HCT116 (cell line): ENCODE results near the gene C1QTNF12. TPM values are rescaled to one million over a fixed set of nuclear protein-coding genes. Genes with fewer than 3 reads are reported as not detected.

Experiments
- ATAC-seq: fragments of 200-7000 bp; cut with Tn5 transposase; 2 replicates; pipeline ENCODE4 v1.9.1; 2020; ENCODE audit warnings: mild to moderate bottlenecking, moderate library complexity
- BruUV-seq: library from RNA; stranded (reverse); fragments of 400-500 nt; replicated peaks from 2 replicates; lab custom pipeline; 2021; lab: Mats Ljungman, UMichigan
- CTCF ChIA-PET: fragments of 300-600 bp; sonication (Branson Sonifier 250); formaldehyde crosslinking; loops from one replicate; lab custom pipeline; 2021; ENCODE audit warnings: antibody characterized with exemption; lab: Charles Lee
- POLR2A ChIA-PET: fragments of 300-600, 350-600 bp; sonication (Branson Sonifier 250); formaldehyde crosslinking; loops from one replicate; lab custom pipeline; 2021; ENCODE audit warnings: antibody characterized with exemption; lab: Charles Lee
- RAD21 ChIA-PET, 2 experiments: fragments of 300-600 bp; sonication (Branson Sonifier 250); formaldehyde crosslinking; loops; one replicate each; lab custom pipeline; 2023; ENCODE audit warnings: low total read pairs in 2 of 2; ENCODE audit not compliant: uncharacterized antibody in 2 of 2, unreplicated experiment in 2 of 2, low non-redundant PET in 1 of 2; lab: Charles Lee
- DNase-seq: peaks from one replicate; pipeline ENCODE4 v3.0.0-alpha.2; 2010; ENCODE audit warnings: low read depth, low spot score
- H2AFZ ChIP-seq: fragments of 200-600 bp; shearing (Covaris generic), sonication (generic); 2 replicates; pipeline ENCODE4 v1.6.1; 2017; ENCODE audit warnings: low read depth, mixed run types, mixed read lengths, antibody characterized with exemption, low read length; ENCODE audit not compliant: poor library complexity, severe bottlenecking
- H3K27ac ChIP-seq: 2 replicates; pipeline ENCODE4 v1.5.1; 2012; ENCODE audit warnings: low read depth, low read length
- H3K27me3 ChIP-seq: fragments of 200-600 bp; sonication (generic); 2 replicates; pipeline ENCODE4 v1.6.1; 2016; ENCODE audit warnings: mixed run types, low read length, mixed read lengths; ENCODE audit not compliant: insufficient read depth
- H3K36me3 ChIP-seq, 2 experiments: fragments of 200-500 bp in 1 of 2; fragments of 200-600 bp in 1 of 2; sonication (Bioruptor generic) in 1 of 2; sonication (generic) in 1 of 2; 2 replicates each; pipeline versions ENCODE4 v1.5.1 to v1.6.1; 2014 to 2016; ENCODE audit warnings: low read length in 2 of 2, inconsistent platforms in 1 of 2, mixed read lengths in 1 of 2, mixed run types in 1 of 2; ENCODE audit not compliant: insufficient read depth in 2 of 2, control insufficient read depth in 1 of 2
- H3K4me1 ChIP-seq, 2 experiments: fragments of 200-600 bp in 1 of 2; sonication (generic) in 1 of 2; 2 replicates each; pipeline versions ENCODE4 v1.5.1 to v1.6.1; 2012 to 2017; ENCODE audit warnings: low read length in 2 of 2, inconsistent platforms in 1 of 2, mild to moderate bottlenecking in 1 of 2, mixed read lengths in 1 of 2, mixed run types in 1 of 2, moderate library complexity in 1 of 2; ENCODE audit not compliant: insufficient read depth in 2 of 2, control insufficient read depth in 1 of 2
- H3K4me2 ChIP-seq: fragments of 200-600 bp; sonication (generic); 2 replicates; pipeline ENCODE4 v1.6.1; 2017; ENCODE audit warnings: mixed run types, low read length, mixed read lengths
- H3K4me3 ChIP-seq, 2 experiments: fragments of 200-600 bp in 1 of 2; sonication (generic) in 1 of 2; replicated peaks in 1 of 2; 2 replicates each; pipeline ENCODE4 v1.5.1; 2011 to 2016; ENCODE audit warnings: low read length in 2 of 2, control low read depth in 1 of 2, low read depth in 1 of 2, mild to moderate bottlenecking in 1 of 2, mixed read lengths in 1 of 2, mixed run types in 1 of 2
- H3K79me2 ChIP-seq: fragments of 200-600 bp; sonication (generic); 2 replicates; pipeline ENCODE4 v1.6.1; 2017; ENCODE audit warnings: mild to moderate bottlenecking, mixed run types, low read length, moderate library complexity, mixed read lengths; ENCODE audit not compliant: insufficient read depth
- H3K9ac ChIP-seq: fragments of 200-600 bp; sonication (generic); 2 replicates; pipeline ENCODE4 v1.6.1; 2016; ENCODE audit warnings: low read length, mixed read lengths
- H3K9me2 ChIP-seq: fragments of 200-600 bp; sonication (generic), shearing (Covaris generic); 2 replicates; pipeline ENCODE4 v1.6.1; 2017; ENCODE audit warnings: mixed run types, mild to moderate bottlenecking, moderate library complexity; ENCODE audit not compliant: insufficient read depth
- H3K9me3 ChIP-seq, 2 experiments: fragments of 200-500 bp in 1 of 2; fragments of 200-600 bp in 1 of 2; sonication (Bioruptor generic) in 1 of 2; sonication (generic) in 1 of 2; 2 replicates each; pipeline ENCODE4 v1.6.1; 2014 to 2017; ENCODE audit warnings: low read length in 2 of 2, mixed read lengths in 2 of 2, inconsistent platforms in 1 of 2, low read depth in 1 of 2, mild to moderate bottlenecking in 1 of 2, mixed run types in 1 of 2, moderate library complexity in 1 of 2; ENCODE audit not compliant: control insufficient read depth in 1 of 2, insufficient read depth in 1 of 2
- H4K20me1 ChIP-seq: fragments of 200-600 bp; sonication (generic), shearing (Covaris generic); 2 replicates; pipeline ENCODE4 v1.6.1; 2017; ENCODE audit warnings: mixed run types, mild to moderate bottlenecking, moderate library complexity; ENCODE audit not compliant: insufficient read depth
- ATF3 ChIP-seq: IDR thresholded peaks from 2 replicates; pipeline ENCODE4 v1.6.1; 2012
- CEBPB ChIP-seq: IDR thresholded peaks from 2 replicates; pipeline ENCODE4 v1.6.1; 2012; ENCODE audit warnings: low read depth
- CTCF ChIP-seq, 3 experiments: fragments of 200-600 bp in 1 of 3; sonication (generic) in 1 of 3; IDR thresholded peaks in 2 of 3; conservative IDR thresholded peaks in 1 of 3; 2 replicates each; pipeline ENCODE4 v1.5.1; 2012 to 2017; ENCODE audit warnings: low read depth in 2 of 3, low read length in 2 of 3, antibody characterized with exemption in 1 of 3, borderline replicate concordance in 1 of 3, control low read depth in 1 of 3, mild to moderate bottlenecking in 1 of 3, mixed read lengths in 1 of 3, mixed run types in 1 of 3, moderate library complexity in 1 of 3; ENCODE audit not compliant: insufficient read depth in 1 of 3
- EGR1 ChIP-seq: IDR thresholded peaks from 2 replicates; pipeline ENCODE4 v1.6.1; 2012; ENCODE audit warnings: low read depth
- ELF1 ChIP-seq: IDR thresholded peaks from 2 replicates; pipeline ENCODE4 v1.6.1; 2012; ENCODE audit warnings: low read depth, borderline replicate concordance
- EZH2 ChIP-seq: fragments of 200-600 bp; sonication (generic); IDR thresholded peaks from 2 replicates; pipeline ENCODE4 v1.6.1; 2017; ENCODE audit warnings: antibody characterized with exemption, mixed run types
- MAX ChIP-seq: IDR thresholded peaks from 2 replicates; pipeline ENCODE4 v1.6.1; 2012
- POLR2A ChIP-seq: IDR thresholded peaks from 2 replicates; pipeline ENCODE4 v1.7.0; 2011; ENCODE audit warnings: borderline replicate concordance; ENCODE audit not compliant: insufficient read depth, insufficient read length; ENCODE audit errors: extremely low read depth
- REST ChIP-seq: IDR thresholded peaks from 2 replicates; pipeline ENCODE4 v1.6.1; 2012; ENCODE audit warnings: low read depth
- SIN3A ChIP-seq: IDR thresholded peaks from 2 replicates; pipeline ENCODE4 v1.6.1; 2012; ENCODE audit warnings: low read depth
- SRF ChIP-seq: IDR thresholded peaks from 2 replicates; pipeline ENCODE4 v1.6.1; 2012; ENCODE audit warnings: low read depth
- ZBTB33 ChIP-seq: IDR thresholded peaks from 2 replicates; pipeline ENCODE4 v1.6.1; 2011; ENCODE audit warnings: mild to moderate bottlenecking, low read length, moderate library complexity; ENCODE audit not compliant: insufficient replicate concordance; ENCODE audit errors: extremely low read depth
- ZNF274 ChIP-seq: fragments of 200-500 bp; sonication (Bioruptor generic); IDR thresholded peaks from 2 replicates; pipeline ENCODE4 v1.6.1; 2014; ENCODE audit warnings: mild to moderate bottlenecking, low read depth, low read length, inconsistent platforms
- intact Hi-C: fragments of 100-400 bp; cut with micrococcal nuclease; formaldehyde crosslinking; loops from 2 replicates; pipeline ENCODE4 v1.10.0; 2022
- total RNA-seq: library from RNA; stranded (reverse); gene quantifications from one replicate; pipeline ENCODE4 v1.2.1, GENCODE V29; 2021; ENCODE audit not compliant: unreplicated experiment

Gene C1QTNF12
- total RNA-seq, 1 experiment from 2014 or later = 6.9 TPM

GRCh38 chr1:1199141-1199960, 47.2 kb downstream of the C1QTNF12 start (continued):
- TF ChIP-seq ZBTB33 (no peak), CTCF (IDR thresholded peaks at IDR 0.05 in 2 of 3, conservative IDR thresholded peaks at IDR 0.05 in 1 of 3; ENCODE audit: borderline replicate concordance in 1 of 3, insufficient read depth in 1 of 3, low read depth in 2 of 3, low read length in 2 of 3) (no peak), SRF (no peak)

- H3K79me2 ChIP-seq = no peaks in the 10 kb centered on the region
- H3K4me3 ChIP-seq = no peak overlapping the region
- ChIA-PET RAD21 (no interaction called here), POLR2A (no interaction called here), CTCF (no interaction called here)
- H3K9me3 ChIP-seq = no peaks in the 10 kb centered on the region
- TF ChIP-seq ELF1 = no peak
- no peak for TF ChIP-seq ZNF274
- TF ChIP-seq REST = no peak
- TF ChIP-seq CEBPB = no peak
- no peak for TF ChIP-seq EZH2
- TF ChIP-seq EGR1 = no peak
- TF ChIP-seq SIN3A = no peak
- TF ChIP-seq MAX = no peak
- TF ChIP-seq POLR2A = no peak
- TF ChIP-seq ATF3 = no peak
- H3K9ac ChIP-seq = no peak overlapping the region
- H3K9me2 ChIP-seq = no peaks in the 10 kb centered on the region
- BruUV-seq = no TSS peak
- DNase-seq = no peak
- no peak overlapping the region for H3K4me2 ChIP-seq
- no peak overlapping the region for H3K27ac ChIP-seq
- H2AFZ ChIP-seq = no peak overlapping the region
- H3K4me1 ChIP-seq = peaks cover 0 to 5% of the 10 kb centered on the region in 2 experiments; a peak in 1 of 4 replicates
- H3K36me3 ChIP-seq = no peaks in the 10 kb centered on the region
- ATAC-seq = no peak
- intact Hi-C loops = no loop called here
- no peaks in the 10 kb centered on the region for H4K20me1 ChIP-seq
- no peaks in the 10 kb centered on the region for H3K27me3 ChIP-seq
Measured at GRCh38 chr1:1198423-1199140, 47.9 kb downstream of the C1QTNF12 start.
